A549 (cell line): ENCODE data around the gene CIBAR2. TPM values are rescaled to one million over a fixed set of nuclear protein-coding genes. Genes with fewer than 3 reads are reported as not detected.

ENCODE experiments used
- ATAC-seq, 2 experiments: fragments of 200-7000 bp in 1 of 2; fragments of >200 bp in 1 of 2; cut with Nextera tagmentation in 1 of 2; cut with Tn5 transposase in 1 of 2; 3 replicates each; pipeline versions ENCODE4 v1.8.0 to v1.9.1; 2018 to 2020; ENCODE audit warnings: mild to moderate bottlenecking in 1 of 2, moderate library complexity in 1 of 2
- CTCF ChIA-PET: fragments of 300-600 bp; sonication (Branson Sonifier 250); formaldehyde crosslinking; extraction: SDS; loops from one replicate; lab custom pipeline; 2021; ENCODE audit warnings: antibody characterized with exemption, inconsistent platforms; lab: Yijun Ruan, JAX
- POLR2A ChIA-PET: fragments of 350-600 bp; formaldehyde crosslinking; extraction: SDS; loops from one replicate; lab custom pipeline; 2021; ENCODE audit warnings: antibody characterized with exemption, inconsistent platforms; lab: Yijun Ruan, JAX
- DNase-seq, 2 experiments: peaks; one replicate each; pipeline versions ENCODE4 v3.0.0 to v3.0.0-alpha.2; 2011 to 2016; ENCODE audit warnings: low read depth in 1 of 2, low spot score in 1 of 2
- FAIRE-seq: peaks from 2 replicates; lab custom pipeline; 2011; peaks lifted over from hg19 to GRCh38; lab: Jason Lieb, UNC
- H3K27ac ChIP-seq, 2 experiments: fragments of >200 bp; sonication (Bioruptor Twin); formaldehyde crosslinking; 3 replicates each; pipeline ENCODE4 v1.5.1; 2016 to 2017
- H3K4me1 ChIP-seq: fragments of >200 bp; sonication (Bioruptor Twin); formaldehyde crosslinking; 3 replicates; pipeline ENCODE4 v1.6.1; 2016
- H3K4me2 ChIP-seq: fragments of >200 bp; sonication (Bioruptor Twin); formaldehyde crosslinking; 3 replicates; pipeline ENCODE4 v1.6.1; 2016
- H3K4me3 ChIP-seq: fragments of >200 bp; sonication (Bioruptor Twin); formaldehyde crosslinking; 3 replicates; pipeline ENCODE4 v1.5.1; 2016
- H3K9me3 ChIP-seq: fragments of >200 bp; sonication (Bioruptor Twin); formaldehyde crosslinking; 3 replicates; pipeline ENCODE4 v1.6.1; 2016
- ATOH8 ChIP-seq: fragments of 250-450 bp; sonication (Bioruptor Pico); IDR thresholded peaks from 2 replicates; pipeline ENCODE4 v1.5.0; 2020; ENCODE audit warnings: low read depth, mild to moderate bottlenecking, moderate library complexity
- CBX8 ChIP-seq: fragments of 200-600 bp; sonication (generic); IDR thresholded peaks from 2 replicates; pipeline ENCODE4 v1.6.1; 2016
- CHD2 ChIP-seq: fragments of 150-350 bp; IDR thresholded peaks from 2 replicates; pipeline ENCODE4 v1.6.1; 2014; ENCODE audit warnings: low read length; ENCODE audit not compliant: partially characterized antibody
- CHD4 ChIP-seq: fragments of 200-600 bp; sonication (generic); IDR thresholded peaks from 2 replicates; pipeline ENCODE4 v1.6.1; 2016; ENCODE audit warnings: antibody characterized with exemption, mild to moderate bottlenecking, borderline replicate concordance
- CTCF ChIP-seq: fragments of >200 bp; sonication (Bioruptor Twin); formaldehyde crosslinking; IDR thresholded peaks from 3 replicates; pipeline ENCODE4 v1.5.1; 2016
- E2F6 ChIP-seq: IDR thresholded peaks from 2 replicates; pipeline ENCODE4 v1.6.1; 2012; ENCODE audit warnings: low read depth, borderline replicate concordance
- EHF ChIP-seq: fragments of 250-450 bp; sonication (Bioruptor Pico); IDR thresholded peaks from 2 replicates; pipeline ENCODE4 v1.5.0; 2020; ENCODE audit warnings: mild to moderate bottlenecking
- EP300 ChIP-seq, 2 experiments: fragments of >200 bp; sonication (Bioruptor Twin); formaldehyde crosslinking; IDR thresholded peaks; 2 replicates in 1 of 2; 3 replicates in 1 of 2; pipeline ENCODE4 v1.6.1; 2016 to 2017
- ESRRA ChIP-seq: fragments of 150-350 bp; IDR thresholded peaks from 2 replicates; pipeline ENCODE4 v1.6.1; 2014; ENCODE audit warnings: mild to moderate bottlenecking, low read length, borderline replicate concordance
- FOSL2 ChIP-seq, 2 experiments: fragments of 450-650 bp in 1 of 2; fragments of >200 bp in 1 of 2; sonication (Bioruptor Twin) in 1 of 2; formaldehyde crosslinking; IDR thresholded peaks; 2 replicates each; pipeline versions ENCODE4 v1.5.0 to v1.6.1; 2016 to 2020; ENCODE audit warnings: mild to moderate bottlenecking in 1 of 2, moderate library complexity in 1 of 2
- FOXS1 ChIP-seq: fragments of 250-450 bp; sonication (Bioruptor Pico); IDR thresholded peaks from 2 replicates; pipeline ENCODE4 v1.5.0; 2020; ENCODE audit warnings: mild to moderate bottlenecking, moderate library complexity
- GATA3 ChIP-seq: IDR thresholded peaks from 2 replicates; pipeline ENCODE4 v1.6.1; 2012; ENCODE audit warnings: borderline replicate concordance
- HDAC2 ChIP-seq: fragments of 200-600 bp; sonication (generic); IDR thresholded peaks from 2 replicates; pipeline ENCODE4 v1.6.1; 2016
- HES2 ChIP-seq: fragments of >200 bp; sonication (Bioruptor Twin); formaldehyde crosslinking; IDR thresholded peaks from 2 replicates; pipeline ENCODE4 v1.6.1; 2016
- HEYL ChIP-seq: fragments of 250-450 bp; sonication (Bioruptor Pico); IDR thresholded peaks from 2 replicates; pipeline ENCODE4 v1.8.0; 2021; ENCODE audit warnings: mild to moderate bottlenecking, moderate library complexity
- HOXB13 ChIP-seq: fragments of 250-450 bp; sonication (Bioruptor Pico); IDR thresholded peaks from 2 replicates; pipeline ENCODE4 v1.5.0; 2020; ENCODE audit warnings: low read depth, mild to moderate bottlenecking, moderate library complexity
- HOXB5 ChIP-seq: fragments of 250-450 bp; sonication (Bioruptor Pico); IDR thresholded peaks from 2 replicates; pipeline ENCODE4 v1.5.0; 2020; ENCODE audit warnings: mild to moderate bottlenecking, moderate library complexity
- MAX ChIP-seq: IDR thresholded peaks from 2 replicates; pipeline ENCODE4 v1.6.1; 2012
- MAZ ChIP-seq: fragments of 150-350 bp; IDR thresholded peaks from 2 replicates; pipeline ENCODE4 v1.6.1; 2014; ENCODE audit warnings: antibody characterized with exemption, low read depth, low read length, borderline replicate concordance
- NFE2L2 ChIP-seq: fragments of 150-350 bp; conservative IDR thresholded peaks from 2 replicates; pipeline ENCODE4 v1.6.1; 2014; ENCODE audit warnings: low read length
- PHF8 ChIP-seq: fragments of 200-600 bp; sonication (generic); IDR thresholded peaks from 2 replicates; pipeline ENCODE4 v1.6.1; 2016; ENCODE audit warnings: low read depth, mild to moderate bottlenecking, antibody characterized with exemption, moderate library complexity, borderline replicate concordance
- RCOR1 ChIP-seq: fragments of 150-350 bp; IDR thresholded peaks from 2 replicates; pipeline ENCODE4 v1.6.1; 2014; ENCODE audit warnings: antibody characterized with exemption, low read length, low read depth
- SMC3 ChIP-seq: fragments of >200 bp; sonication (Bioruptor Twin); formaldehyde crosslinking; IDR thresholded peaks from 3 replicates; pipeline ENCODE4 v1.6.1; 2018; ENCODE audit warnings: inconsistent platforms
- SREBF2 ChIP-seq: fragments of 450-650 bp; IDR thresholded peaks from 2 replicates; pipeline ENCODE4 v1.6.1; 2014; ENCODE audit warnings: mild to moderate bottlenecking, moderate library complexity
- ZSCAN20 ChIP-seq: fragments of 250-450 bp; sonication (Bioruptor Pico); IDR thresholded peaks from 2 replicates; pipeline ENCODE4 v1.8.0; 2022; ENCODE audit warnings: mild to moderate bottlenecking, moderate library complexity
- WGBS: methylation state at CpG from one replicate; pipeline ENCODE4 v1.1.6; 2017; ENCODE audit errors: missing lambda C conversion rate; 5-methylcytosine and 5-hydroxymethylcytosine counted together
- polyA plus RNA-seq, 4 experiments: library from polyadenylated mRNA; depleted of rRNA in 3 of 4; stranded (reverse); fragments of >200 nt; fragmentation: RNase III in 1 of 4; extraction: RNeasy Plus Mini Kit Qiagen cat#74134 plus additional on column Dnase treatment in 1 of 4; gene quantifications; 2 replicates in 3 of 4; 3 replicates in 1 of 4; pipeline ENCODE4 v1.2.3, GENCODE V29; 2011 to 2017

CIBAR2 gene
- polyA plus RNA-seq, 2 of the 4 experiments (the other 2 are of a cell fraction) = not detected

GRCh38 chr16:85111184-85111583 is 1.1 kb downstream of the CIBAR2 start (continued):
- no peak for TF ChIP-seq FOSL2 (IDR thresholded peaks at IDR 0.05)
- no peak for TF ChIP-seq FOSL2 (CRISPR knock-in tag; IDR thresholded peaks at IDR 0.05)
- no peak for TF ChIP-seq HEYL (CRISPR knock-in tag)
- no peak for TF ChIP-seq MAX
- TF ChIP-seq, all 56 proteins: peak for 0

GRCh38 chr16:85110105-85110504 is 2.2 kb downstream of the CIBAR2 start:
- POLR2A ChIA-PET = no interaction called here
- CTCF ChIA-PET = interaction anchor here (0.9 to 2.8 kb wide), 3 partner anchors 24 to 158 kb away, joined by 4 to 11 read pairs (median 4); no protein-coding TSS in a partner anchor
- H3K4me3 ChIP-seq = no peak overlapping the region
- DNase-seq (no peak), ATAC-seq (no peak), FAIRE-seq (no peak)
- peaks cover 16% of the 10 kb centered on the region for H3K4me1 ChIP-seq
- WGBS = 93% methylated on average over 12 of the region's 19 CpGs
- no peak overlapping the region for H3K27ac ChIP-seq
- no peak overlapping the region for H3K4me2 ChIP-seq
- no peak for TF ChIP-seq CHD4
- no peak for TF ChIP-seq HOXB13 (CRISPR knock-in tag)
- no peak for TF ChIP-seq PHF8
- no peak for TF ChIP-seq ATOH8 (CRISPR knock-in tag)
- TF ChIP-seq GATA3 = no peak
- TF ChIP-seq CBX8 = no peak
- no peak for TF ChIP-seq CHD2
- TF ChIP-seq ZSCAN20 = no peak
- no peaks in the 10 kb centered on the region for H3K9me3 ChIP-seq

- no peak overlapping the region for H3K4me2 ChIP-seq
- 46% methylated on average over 10 of the region's 11 CpGs for WGBS
- ATAC-seq = no peak
- DNase-seq = no peak
- TF ChIP-seq NFE2L2 (no peak), MAZ (no peak), CHD4 (no peak), HOXB5 (CRISPR knock-in tag) (no peak), EHF (CRISPR knock-in tag) (no peak), EP300 (IDR thresholded peaks at IDR 0.05) (no peak), E2F6 (no peak), CBX8 (no peak), ESRRA (no peak), SREBF2 (no peak), SMC3 (no peak), FOXS1 (no peak), GATA3 (no peak), CTCF (no peak), HES2 (no peak), RCOR1 (no peak), HDAC2 (no peak)
- FAIRE-seq = no peak
- H3K9me3 ChIP-seq = no peaks in the 10 kb centered on the region
- CTCF ChIA-PET = interaction anchor here (1.5 kb wide), 2 partner anchors 9 to 504 kb away, joined by 3 to 5 read pairs; no protein-coding TSS in a partner anchor
- H3K27ac ChIP-seq = no peak overlapping the region
- POLR2A ChIA-PET = no interaction called here
- no peak overlapping the region for H3K4me3 ChIP-seq
- 0 out of 3 replicates have a peak, but pooled peaks cover 1% of the 10 kb centered on the region for H3K4me1 ChIP-seq
These were observed 4.7 kb downstream of the CIBAR2 start for GRCh38 chr16:85107532-85107931.
